Astrocyte of the hippocampus (primary cell): ENCODE measurements around the gene KLHL26.
"Not testable (repeated sequence)": the region's sequence is repeated elsewhere in the genome, so short reads cannot be mapped to it uniquely, and the experiment has no call there.

Experiments used
- DNase-seq: peaks from one replicate; pipeline ENCODE4 v3.0.0; 2011; ENCODE audit warnings: low read depth, low spot score

The KLHL26 gene

DNA sequence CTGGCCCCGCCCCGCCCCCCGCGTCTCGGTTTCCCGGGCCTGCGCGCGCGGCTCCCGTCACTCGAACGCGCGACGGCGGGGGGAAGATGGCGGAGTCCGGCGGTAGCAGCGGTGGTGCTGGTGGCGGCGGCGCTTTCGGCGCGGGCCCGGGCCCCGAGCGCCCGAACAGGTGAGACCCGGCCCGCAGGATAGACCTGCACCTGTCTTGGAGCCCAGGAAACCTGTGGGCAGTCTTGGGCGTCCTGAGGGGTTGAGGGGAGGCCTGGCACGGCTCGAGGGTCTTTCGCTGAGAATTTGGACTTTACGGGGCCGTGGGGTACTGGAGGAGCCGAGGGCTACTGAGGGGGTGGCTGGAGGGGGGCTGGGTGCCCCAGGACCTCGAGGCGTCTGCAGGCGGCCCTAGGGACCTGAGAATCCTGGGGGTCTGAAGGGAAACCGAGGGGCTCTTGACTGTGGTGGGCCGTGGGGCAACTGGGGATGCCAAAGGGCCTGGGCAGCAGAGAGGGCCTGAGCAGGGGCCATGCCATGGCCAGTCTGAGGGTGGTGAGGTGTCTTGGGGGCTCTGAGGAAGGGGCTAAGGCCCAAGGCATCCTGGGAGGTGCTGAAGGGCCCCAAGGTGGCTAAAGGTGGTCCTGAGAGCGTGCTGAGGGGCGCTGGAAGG, at the start of gene KLHL26:
Gene KLHL26 (plus strand): TSS at position 60 of the 661 bp plus-strand sequence. CDS start 27 bp downstream, at position 87.
- no peak for DNase-seq

DNA sequence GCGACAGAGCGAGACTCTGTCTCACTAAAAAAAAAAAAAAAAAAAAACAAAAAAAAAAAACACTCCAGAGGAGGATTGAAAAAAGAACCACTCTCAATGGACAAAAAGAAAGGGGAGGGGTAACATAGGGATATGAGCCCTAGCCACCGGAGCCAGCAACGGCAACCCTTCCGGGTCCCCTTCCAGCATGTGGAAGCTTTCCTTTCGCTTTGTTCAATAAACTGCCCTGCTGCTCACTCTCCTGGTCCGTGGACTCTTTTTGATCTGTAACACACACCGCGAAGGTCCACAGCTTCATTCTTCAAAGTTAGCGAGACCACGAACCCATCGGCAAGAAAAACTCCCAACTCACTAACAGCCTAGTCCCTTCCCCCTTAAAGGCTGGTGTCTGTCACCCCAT, 49.3 kb upstream of the KLHL26 start:
- no peak for DNase-seq

- DNase-seq, result no peak
Observed at GRCh38 chr19:18587962-18588610, 48.7 kb upstream of the KLHL26 start.

- DNase-seq, result peak; percentile 92
Observed at GRCh38 chr19:18588611-18589379, 48.0 kb upstream of the KLHL26 start, which contains the start of gene REX1BD. Gene REX1BD, plus strand, starts transcription at chr19:18588798. Its CDS starts 4 bp downstream, at chr19:18588802.

GRCh38 chr19:18589380-18590272, 47.2 kb upstream of the KLHL26 start:
- DNase-seq, result peak; percentile 81

GRCh38 chr19:18590273-18591272, 46.3 kb upstream of the KLHL26 start:
- DNase-seq, result peak; percentile 94

- DNase-seq, result no peak
Observed at GRCh38 chr19:18591735-18592385, 45.0 kb upstream of the KLHL26 start.

DNA sequence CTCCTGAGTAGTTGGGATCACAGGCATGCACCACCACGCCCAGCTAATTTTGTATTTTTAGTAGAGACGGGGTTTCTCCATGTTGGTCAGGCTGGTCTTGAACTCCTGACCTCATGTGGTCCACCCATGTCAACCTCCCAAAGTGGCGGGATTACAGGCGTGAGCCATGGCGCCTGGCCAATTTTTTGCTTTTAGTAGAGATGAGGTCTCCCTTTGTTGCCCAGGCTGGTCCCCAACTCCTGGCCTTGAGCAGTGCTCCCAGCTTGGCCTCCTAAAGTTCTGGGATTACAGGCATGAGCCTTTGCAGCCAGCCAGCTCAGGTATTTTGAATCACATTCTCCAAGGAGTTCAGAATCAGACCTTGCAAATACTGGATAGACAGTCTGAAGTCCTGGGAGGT, 44.1 kb upstream of the KLHL26 start:
- DNase-seq, result not testable (repeated sequence)

GRCh38 chr19:18593367-18594095, 43.3 kb upstream of the KLHL26 start:
- DNase-seq, result peak; percentile 10

DNA sequence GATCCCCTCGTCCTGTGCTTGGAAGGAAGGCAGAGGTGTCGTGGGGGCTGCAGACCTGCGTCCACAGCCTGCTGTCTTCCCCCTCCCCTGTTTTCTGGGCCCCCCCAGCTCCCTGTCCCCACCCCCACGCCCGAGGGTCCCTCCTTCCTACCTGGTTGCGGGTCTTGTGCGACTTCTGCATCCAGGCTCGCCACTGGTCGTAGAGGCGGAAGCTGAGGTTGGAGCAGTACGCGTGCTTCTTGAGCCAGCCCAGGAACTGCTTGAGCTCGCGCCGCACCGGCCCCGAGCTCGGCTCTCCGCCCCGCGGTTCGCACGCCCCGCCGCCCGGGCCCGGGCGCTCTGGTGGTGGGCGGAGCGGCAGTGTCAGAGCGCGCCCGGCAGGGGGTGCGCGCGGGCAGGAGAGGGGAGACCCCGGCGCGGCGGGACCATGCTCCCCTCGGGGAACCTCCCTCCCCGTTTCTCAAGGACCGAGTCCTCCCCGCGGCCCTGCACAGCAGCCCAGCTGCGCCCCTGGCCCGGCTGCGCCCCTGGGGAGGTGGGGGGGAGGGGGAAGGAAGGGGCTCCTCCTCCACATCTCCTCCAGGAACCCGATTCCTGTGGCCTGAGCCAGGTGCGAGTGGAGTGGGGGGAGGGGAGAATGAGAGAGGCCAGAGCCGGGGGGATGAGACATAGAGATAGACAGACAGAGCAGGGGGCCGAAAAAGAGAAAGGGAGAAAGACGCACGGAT, 42.6 kb upstream of the KLHL26 start:
- DNase-seq, result peak; percentile 94

DNA sequence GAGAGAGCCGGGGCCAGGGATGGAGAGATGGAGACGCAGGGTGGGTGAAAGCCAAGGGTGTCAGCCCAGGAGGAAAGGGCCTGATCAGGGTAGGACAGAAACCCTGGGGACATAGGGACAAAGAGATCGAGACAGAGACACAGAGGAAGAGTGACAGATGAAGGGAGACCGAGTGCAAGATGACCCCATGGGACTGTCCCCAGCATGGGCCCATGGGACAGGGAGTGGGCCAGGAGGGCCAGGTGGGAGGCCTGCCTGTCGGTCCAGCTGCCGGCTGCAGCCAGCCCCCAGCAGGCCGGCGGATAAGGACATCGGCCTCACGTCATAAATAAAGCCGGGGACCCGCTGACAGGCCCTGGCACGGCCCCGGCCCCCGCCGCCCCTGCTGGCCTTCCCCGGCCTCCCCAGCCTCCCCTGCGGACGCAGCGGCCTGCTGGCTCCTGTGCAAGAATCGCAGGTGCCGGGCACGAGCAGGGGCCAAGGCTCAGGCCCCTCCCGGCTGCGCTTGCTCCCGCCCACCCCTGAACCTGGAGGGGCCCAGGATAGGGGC, 41.9 kb upstream of the KLHL26 start:
- peak; percentile 7 for DNase-seq

DNA sequence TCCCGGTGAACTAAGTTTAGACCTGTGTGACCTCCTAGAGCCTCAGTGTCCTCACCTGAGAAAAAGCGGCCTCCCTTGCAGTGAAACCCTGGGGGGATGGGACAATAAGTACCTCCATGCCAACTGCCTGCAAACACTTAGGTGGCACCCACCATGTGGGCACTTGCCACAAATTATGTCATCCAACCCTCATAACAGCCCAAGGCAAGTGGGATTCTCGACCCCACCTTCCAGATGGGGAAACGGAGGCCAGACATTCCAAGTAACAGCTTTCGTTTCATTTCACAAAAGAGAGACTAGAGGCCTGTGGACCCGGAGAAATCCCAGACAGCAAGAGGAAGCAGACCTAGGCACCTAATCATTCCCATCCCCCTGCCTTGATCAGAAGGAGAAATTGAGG, 41.4 kb upstream of the KLHL26 start:
- no peak for DNase-seq

DNA sequence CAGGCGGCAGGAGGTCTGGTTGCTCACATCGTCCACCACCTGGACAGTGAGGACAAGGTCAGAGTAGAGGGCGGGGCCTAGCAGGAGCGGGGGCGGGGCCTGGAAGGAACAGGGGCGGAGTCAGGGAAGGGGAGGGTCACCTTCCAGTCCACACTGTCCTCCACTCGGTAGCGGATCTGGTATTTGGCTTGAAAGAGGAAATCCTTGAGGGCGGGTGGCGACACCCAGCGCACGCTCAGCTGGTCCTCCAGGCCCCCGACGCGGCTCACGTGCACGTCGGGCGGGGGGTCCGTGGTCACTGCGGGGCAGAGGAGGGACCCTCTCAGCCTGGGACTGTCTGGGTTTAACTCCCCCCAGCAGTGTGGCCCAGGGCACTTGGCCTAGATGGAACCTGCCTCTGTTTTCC, 40.1 kb upstream of the KLHL26 start:
- peak; percentile 23 for DNase-seq

DNA sequence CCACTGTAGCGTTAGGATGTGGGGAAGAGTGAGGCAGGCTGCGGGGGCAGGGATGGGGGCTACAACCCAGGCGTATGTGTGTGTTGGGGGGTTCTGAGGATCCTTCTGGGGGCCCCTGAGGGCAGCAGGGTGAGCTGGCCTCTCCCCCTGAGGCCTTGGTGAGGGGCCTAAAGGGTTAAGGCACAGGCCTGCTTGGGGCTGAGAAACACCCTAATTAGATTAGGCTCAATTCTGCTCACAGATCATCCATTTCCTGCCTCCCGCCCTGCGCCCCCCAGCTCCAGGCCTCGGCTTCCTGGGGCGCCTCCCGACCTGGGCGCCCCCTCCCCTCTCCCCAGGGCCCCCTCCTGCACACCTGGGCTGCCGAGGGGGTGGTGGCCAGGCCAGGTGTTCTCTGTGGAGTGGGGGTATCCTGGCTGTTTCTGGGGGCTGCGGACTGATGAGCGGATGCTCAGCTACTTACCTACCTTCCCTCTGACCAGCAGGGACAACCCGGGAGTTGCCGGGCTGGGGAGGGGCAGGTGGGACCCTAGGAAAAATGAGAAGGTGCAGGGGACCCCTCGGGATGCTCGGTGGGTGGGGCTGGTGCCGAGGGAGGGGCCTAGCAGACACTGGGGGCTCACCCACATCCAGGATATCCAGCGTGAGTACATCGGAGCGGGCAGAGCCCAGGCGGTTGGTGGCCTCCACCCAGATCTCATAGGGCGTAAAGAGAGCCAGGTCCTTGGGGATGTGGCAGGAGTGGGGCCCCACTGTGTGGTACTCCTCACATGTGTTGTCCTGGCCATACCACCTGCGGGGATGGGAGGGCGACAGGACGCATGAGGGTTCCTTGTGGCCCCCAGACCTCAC, 38.8 kb upstream of the KLHL26 start:
- DNase-seq, result no peak

DNA sequence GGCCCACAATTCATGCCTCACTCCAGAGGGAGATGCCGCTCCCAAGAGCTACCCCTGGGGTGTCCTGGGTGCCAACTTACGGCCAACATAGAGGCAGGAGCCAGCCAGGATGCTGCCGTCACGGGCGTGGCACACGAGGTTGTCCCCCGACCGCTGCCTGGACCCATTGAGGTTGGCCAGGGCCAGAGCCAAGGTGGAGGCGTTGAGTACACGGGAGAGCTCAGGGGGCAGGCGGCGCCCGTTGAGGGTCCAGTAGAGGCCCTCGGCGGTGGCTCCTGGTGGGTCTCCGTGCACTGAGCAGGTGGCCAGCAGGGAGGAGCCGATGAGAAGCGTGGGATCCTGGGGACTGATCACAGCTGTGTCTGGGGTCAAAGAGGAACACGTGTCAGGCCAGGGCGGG, 37.3 kb upstream of the KLHL26 start:
- no peak for DNase-seq

- DNase-seq, result not testable (repeated sequence)
Observed at GRCh38 chr19:18600692-18601397, 36.0 kb upstream of the KLHL26 start.
